Caco-2 (cell line): ENCODE data around the gene CHML. TPM values are rescaled to one million over a fixed set of nuclear protein-coding genes. Genes with fewer than 3 reads are reported as not detected.
"Not testable (repeated sequence)": the region's sequence is repeated elsewhere in the genome, so short reads cannot be mapped to it uniquely, and the experiment has no call there.

ENCODE experiments used
- BruUV-seq: library from RNA; stranded (reverse); fragments of 400-500 nt; replicated peaks from 2 replicates; lab custom pipeline; 2021; lab: Mats Ljungman, UMichigan
- CTCF ChIA-PET: fragments of 300-600 bp; sonication (Branson Sonifier 250); formaldehyde crosslinking; loops from one replicate; lab custom pipeline; 2022; ENCODE audit warnings: antibody characterized with exemption; lab: Charles Lee
- POLR2A ChIA-PET: fragments of 300-600 bp; sonication (Branson Sonifier 250); formaldehyde crosslinking; loops from one replicate; lab custom pipeline; 2022; ENCODE audit warnings: antibody characterized with exemption; lab: Charles Lee
- DNase-seq, 2 experiments: peaks; one replicate each; pipeline versions ENCODE4 v3.0.0 to v3.0.0-alpha.2; 2020 to 2022
- H3K27me3 ChIP-seq: replicated peaks from 2 replicates; pipeline ENCODE4 v1.6.0; 2011; ENCODE audit warnings: low read length; ENCODE audit not compliant: control insufficient read depth, insufficient read depth
- H3K36me3 ChIP-seq: 2 replicates; pipeline ENCODE4 v1.5.1; 2011; ENCODE audit warnings: low read length; ENCODE audit not compliant: control insufficient read depth, insufficient read depth
- H3K4me1 ChIP-seq: fragments of 250-450 bp; sonication (Bioruptor Pico); 2 replicates; pipeline ENCODE4 v1.5.1; 2020; ENCODE audit warnings: mild to moderate bottlenecking
- H3K4me3 ChIP-seq: 2 replicates; pipeline ENCODE4 v1.5.1; 2011; ENCODE audit warnings: low read depth, mild to moderate bottlenecking, control low read depth, low read length
- H3K9me3 ChIP-seq: fragments of 250-450 bp; sonication (Bioruptor Pico); 2 replicates; pipeline ENCODE4 v1.5.1; 2020; ENCODE audit warnings: mild to moderate bottlenecking, moderate library complexity
- H3K27ac Mint-ChIP-seq: one replicate; pipeline ENCODE4 v1.8.0; 2022; ENCODE audit warnings: mixed read lengths; ENCODE audit not compliant: unreplicated experiment
- H3K27me3 Mint-ChIP-seq: one replicate; pipeline ENCODE4 v1.8.0; 2022; ENCODE audit warnings: mixed read lengths; ENCODE audit not compliant: insufficient read depth, unreplicated experiment
- H3K36me3 Mint-ChIP-seq: one replicate; pipeline ENCODE4 v1.8.0; 2022; ENCODE audit warnings: mild to moderate bottlenecking, mixed read lengths; ENCODE audit not compliant: insufficient read depth, unreplicated experiment
- H3K4me1 Mint-ChIP-seq: one replicate; pipeline ENCODE4 v1.8.0; 2022; ENCODE audit warnings: low read depth, mixed read lengths; ENCODE audit not compliant: unreplicated experiment
- H3K4me3 Mint-ChIP-seq: one replicate; pipeline ENCODE4 v1.8.0; 2022; ENCODE audit warnings: mild to moderate bottlenecking, moderate library complexity, mixed read lengths; ENCODE audit not compliant: unreplicated experiment
- H3K9me3 Mint-ChIP-seq: one replicate; pipeline ENCODE4 v1.8.0; 2022; ENCODE audit warnings: mixed read lengths; ENCODE audit not compliant: unreplicated experiment
- CTCF ChIP-seq, 2 experiments: fragments of 200-600 bp in 1 of 2; IDR thresholded peaks; 1 replicate in 1 of 2; 2 replicates in 1 of 2; pipeline versions ENCODE4 v1.5.1 to v1.8.0; 2011 to 2022; ENCODE audit warnings: antibody characterized with exemption in 1 of 2, control low read depth in 1 of 2, inconsistent platforms in 1 of 2, low read depth in 1 of 2, low read length in 1 of 2, mild to moderate bottlenecking in 1 of 2, moderate library complexity in 1 of 2; ENCODE audit not compliant: insufficient read depth in 1 of 2, severe bottlenecking in 1 of 2, unreplicated experiment in 1 of 2
- intact Hi-C: fragments of 100-400 bp; cut with micrococcal nuclease; formaldehyde crosslinking; loops from one replicate; pipeline ENCODE4 v1.10.0; 2022; ENCODE audit not compliant: unreplicated experiment
- total RNA-seq: library from RNA; stranded (reverse); gene quantifications from 2 replicates; pipeline ENCODE4 v1.2.3, GENCODE V29; 2022

The CHML gene
- total RNA-seq, 1 experiment from 2014 or later: 29.2 TPM

- POLR2A ChIA-PET: no interaction called here
- no peak overlapping the region for H3K4me3 ChIP-seq
- H3K4me1 ChIP-seq: no peaks in the 10 kb centered on the region
- no peaks in the 10 kb centered on the region for H3K27me3 ChIP-seq
- Mint-ChIP-seq H3K9me3 (peaks cover 12% of the 10 kb centered on the region), H3K4me1 (no peaks in the 10 kb centered on the region), H3K27me3 (peaks cover 5% of the 10 kb centered on the region), H3K27ac (no peak overlapping the region), H3K36me3 (no peaks in the 10 kb centered on the region), H3K4me3 (no peak overlapping the region)
- DNase-seq: no peak
- intact Hi-C loops: no loop called here
- H3K36me3 ChIP-seq: no peaks in the 10 kb centered on the region
- no TSS peak for BruUV-seq
- CTCF ChIA-PET: no interaction called here
- TF ChIP-seq CTCF (IDR thresholded peaks at IDR 0.05; ENCODE audit: insufficient read depth in 1 of 2, low read depth in 1 of 2, low read length in 1 of 2, severe bottlenecking in 1 of 2, unreplicated experiment in 1 of 2): no peak
- H3K9me3 ChIP-seq: no peaks in the 10 kb centered on the region
These were observed 42.8 kb upstream of the CHML start for GRCh38 chr1:241682921-241683320.

- H3K4me3 ChIP-seq, intact Hi-C loops, DNase-seq, H3K9me3 ChIP-seq, H3K36me3 ChIP-seq, H3K27me3 Mint-ChIP-seq, CTCF ChIA-PET, POLR2A ChIA-PET, H3K4me1 ChIP-seq, H3K27ac Mint-ChIP-seq, BruUV-seq, H3K27me3 ChIP-seq, H3K4me1 Mint-ChIP-seq, H3K36me3 Mint-ChIP-seq, H3K4me3 Mint-ChIP-seq: not testable (repeated sequence)
- H3K9me3 Mint-ChIP-seq: peaks cover 12% of the 10 kb centered on the region
These were observed 41.8 kb upstream of the CHML start for GRCh38 chr1:241681861-241682448.

GRCh38 chr1:241679961-241680360 is 39.8 kb upstream of the CHML start:
- H3K4me3 ChIP-seq: no peak overlapping the region
- no peaks in the 10 kb centered on the region for H3K27me3 ChIP-seq
- Mint-ChIP-seq H3K4me1 (no peaks in the 10 kb centered on the region), H3K4me3 (no peak overlapping the region), H3K27me3 (peaks cover 5% of the 10 kb centered on the region), H3K9me3 (peaks cover 12% of the 10 kb centered on the region), H3K27ac (no peak overlapping the region), H3K36me3 (no peaks in the 10 kb centered on the region)
- BruUV-seq: no TSS peak
- no peaks in the 10 kb centered on the region for H3K36me3 ChIP-seq
- no peaks in the 10 kb centered on the region for H3K4me1 ChIP-seq
- ChIA-PET POLR2A (no interaction called here), CTCF (no interaction called here)
- DNase-seq: no peak
- intact Hi-C loops: no loop called here
- H3K9me3 ChIP-seq: no peaks in the 10 kb centered on the region
- no peak for TF ChIP-seq CTCF (IDR thresholded peaks at IDR 0.05; ENCODE audit: insufficient read depth in 1 of 2, low read depth in 1 of 2, low read length in 1 of 2, severe bottlenecking in 1 of 2, unreplicated experiment in 1 of 2)
